GM08714 (cell line): ENCODE measurements around the gene PDXDC1.
"Not testable (repeated sequence)": the region's sequence is repeated elsewhere in the genome, so short reads cannot be mapped to it uniquely, and the experiment has no call there.

Experiments used
- H3K4me3 ChIP-seq: fragments of 200-500 bp; sonication (Bioruptor generic); 2 replicates; pipeline ENCODE4 v1.5.1; 2014; ENCODE audit warnings: mild to moderate bottlenecking, low read length, inconsistent platforms

The PDXDC1 gene

DNA sequence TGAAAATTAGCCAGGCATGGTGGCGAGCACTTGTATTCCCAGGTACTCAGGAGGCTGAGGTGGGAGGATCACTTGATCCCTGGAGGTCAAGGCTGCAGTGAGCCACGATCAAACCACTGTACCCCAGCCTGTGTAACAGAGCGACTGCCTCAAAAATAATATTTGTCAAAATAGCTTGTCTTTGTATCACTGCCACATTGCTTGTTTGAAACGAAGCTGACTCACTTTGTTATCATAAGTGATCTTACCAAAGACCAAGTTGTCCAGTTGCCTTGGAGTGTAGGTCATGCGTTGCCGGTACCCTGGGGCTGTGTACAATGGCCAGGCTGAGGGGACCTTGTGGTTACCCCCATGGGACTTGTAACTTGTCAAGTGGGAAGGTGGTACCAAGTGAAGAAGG lies 21.9 kb downstream of the PDXDC1 start:
- not testable (repeated sequence) for H3K4me3 ChIP-seq

GRCh38 chr16:14998300-14998699 lies 23.5 kb downstream of the PDXDC1 start:
- not testable (repeated sequence) for H3K4me3 ChIP-seq

- H3K4me3 ChIP-seq = not testable (repeated sequence)
Observed at GRCh38 chr16:14999845-15000244, 25.0 kb downstream of the PDXDC1 start.

- H3K4me3 ChIP-seq = not testable (repeated sequence)
Observed at GRCh38 chr16:15002448-15002847, 27.6 kb downstream of the PDXDC1 start.

DNA sequence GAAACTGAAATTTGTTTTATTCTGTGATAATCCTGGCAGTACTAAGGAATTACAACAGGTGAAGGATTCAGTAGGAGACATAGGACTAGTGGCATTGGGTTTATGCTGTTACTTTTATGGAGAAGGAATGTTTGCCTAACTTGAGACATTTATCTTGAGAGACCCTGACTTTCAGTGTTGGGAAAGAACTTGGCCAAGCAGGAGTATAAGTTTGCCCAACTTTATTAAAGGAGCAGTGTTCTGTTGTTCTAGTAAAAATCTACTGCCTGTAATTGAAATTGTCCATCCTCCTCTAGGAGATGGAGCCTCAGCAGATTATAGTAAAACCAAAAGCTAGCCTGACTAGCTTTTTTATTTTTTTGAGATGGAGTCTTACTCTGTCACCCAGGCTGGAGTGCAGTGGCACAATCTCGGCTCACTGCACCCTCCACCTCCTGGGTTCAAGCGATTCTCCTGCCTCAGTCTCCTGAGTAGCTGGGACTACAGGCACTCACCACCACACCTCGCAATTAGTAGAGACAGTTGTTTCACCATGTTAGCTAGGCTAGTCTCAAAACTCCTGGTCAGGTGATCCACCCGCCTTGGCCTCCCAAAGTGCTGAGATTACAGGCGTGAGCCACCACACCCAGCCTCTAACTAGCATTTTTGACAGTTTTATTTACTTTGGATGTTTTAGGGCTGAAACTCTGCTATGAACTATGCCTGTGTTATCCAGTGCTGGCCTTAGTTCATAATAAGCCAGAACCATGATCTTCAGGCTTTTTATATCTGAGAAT lies 30.7 kb downstream of the PDXDC1 start:
- not testable (repeated sequence) for H3K4me3 ChIP-seq

DNA sequence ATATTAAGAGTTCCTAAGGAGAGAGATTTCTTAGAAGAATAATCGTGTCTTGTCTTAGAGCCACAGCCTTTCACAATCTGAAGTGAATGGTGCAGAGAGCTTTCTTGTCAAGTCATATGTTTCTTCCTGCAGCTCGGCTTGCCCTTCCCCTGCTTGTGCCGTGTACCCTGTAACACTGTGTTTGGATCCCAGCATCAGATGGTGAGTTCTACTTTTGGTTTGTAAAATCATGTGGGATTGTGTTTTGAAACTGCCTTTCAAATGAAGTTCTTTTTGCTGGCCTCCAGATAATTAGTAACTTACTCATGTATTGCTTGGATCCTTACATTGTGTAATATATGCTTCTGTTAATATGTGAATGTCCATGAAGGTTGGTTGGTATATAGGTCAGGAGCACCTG lies 33.8 kb downstream of the PDXDC1 start:
- H3K4me3 ChIP-seq = not testable (repeated sequence)

DNA sequence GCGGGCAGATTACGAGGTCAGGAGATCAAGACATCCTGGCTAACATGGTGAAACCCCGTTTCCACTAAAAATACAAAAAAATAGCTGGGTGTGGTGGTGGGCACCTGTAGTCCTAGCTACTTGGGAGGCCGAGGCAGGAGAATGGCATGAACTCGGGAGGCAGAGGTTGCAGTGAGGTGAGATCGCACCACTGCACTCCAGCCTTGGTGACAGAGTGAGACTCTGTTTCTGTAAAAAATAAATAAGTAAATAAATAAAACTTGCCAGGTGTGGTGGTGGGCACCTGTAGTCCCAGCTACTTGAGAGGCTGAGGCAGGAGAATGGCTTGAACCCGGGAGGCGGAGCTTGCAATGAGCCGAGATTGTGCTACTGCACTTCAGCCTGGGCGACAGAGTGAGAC lies 38.1 kb downstream of the PDXDC1 start:
- not testable (repeated sequence) for H3K4me3 ChIP-seq

GRCh38 chr16:15015671-15016070 lies 40.8 kb downstream of the PDXDC1 start:
- H3K4me3 ChIP-seq = not testable (repeated sequence)

DNA sequence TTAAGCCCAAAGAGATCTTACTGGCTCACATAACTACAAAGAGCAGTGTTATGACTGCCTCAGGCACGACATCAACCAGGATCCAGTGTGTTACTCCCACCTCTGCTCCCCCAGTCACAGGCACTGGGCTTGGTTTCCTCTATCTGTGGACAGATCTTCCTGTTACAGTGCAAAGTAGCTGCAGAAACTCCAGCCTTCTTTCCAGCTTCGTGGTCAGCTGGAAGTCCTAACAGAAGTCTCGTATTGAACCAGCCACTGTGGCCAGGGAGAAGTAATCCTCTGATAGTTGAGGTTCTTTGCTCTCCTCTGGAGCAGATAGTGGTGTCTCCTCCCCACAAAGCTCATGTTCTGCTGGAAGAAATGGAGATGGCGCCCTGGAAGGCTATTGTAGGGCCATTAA lies 41.5 kb downstream of the PDXDC1 start:
- H3K4me3 ChIP-seq = not testable (repeated sequence)

- H3K4me3 ChIP-seq = not testable (repeated sequence)
Observed at GRCh38 chr16:15016951-15017580, 42.2 kb downstream of the PDXDC1 start.

DNA sequence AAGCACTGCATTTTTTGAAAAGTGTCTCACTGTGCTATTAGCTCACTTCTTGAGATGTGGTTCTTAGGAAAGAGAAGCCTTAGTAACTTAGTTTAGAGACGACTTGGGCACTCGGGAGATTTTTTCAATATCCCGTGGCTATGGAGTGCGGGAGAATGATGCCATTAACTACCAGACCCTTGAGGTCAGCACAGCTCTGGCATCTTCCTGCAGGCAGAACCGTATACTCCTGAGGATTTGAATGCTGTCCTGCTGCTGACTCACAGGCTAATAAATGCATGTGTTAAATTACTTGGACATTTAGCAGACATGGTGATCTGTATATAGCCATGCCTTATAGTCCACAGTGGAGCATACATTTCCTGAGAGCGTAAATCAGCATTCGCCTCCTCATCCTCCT lies 46.6 kb downstream of the PDXDC1 start:
- not testable (repeated sequence) for H3K4me3 ChIP-seq

GRCh38 chr16:15022194-15022593 lies 47.4 kb downstream of the PDXDC1 start:
- not testable (repeated sequence) for H3K4me3 ChIP-seq

DNA sequence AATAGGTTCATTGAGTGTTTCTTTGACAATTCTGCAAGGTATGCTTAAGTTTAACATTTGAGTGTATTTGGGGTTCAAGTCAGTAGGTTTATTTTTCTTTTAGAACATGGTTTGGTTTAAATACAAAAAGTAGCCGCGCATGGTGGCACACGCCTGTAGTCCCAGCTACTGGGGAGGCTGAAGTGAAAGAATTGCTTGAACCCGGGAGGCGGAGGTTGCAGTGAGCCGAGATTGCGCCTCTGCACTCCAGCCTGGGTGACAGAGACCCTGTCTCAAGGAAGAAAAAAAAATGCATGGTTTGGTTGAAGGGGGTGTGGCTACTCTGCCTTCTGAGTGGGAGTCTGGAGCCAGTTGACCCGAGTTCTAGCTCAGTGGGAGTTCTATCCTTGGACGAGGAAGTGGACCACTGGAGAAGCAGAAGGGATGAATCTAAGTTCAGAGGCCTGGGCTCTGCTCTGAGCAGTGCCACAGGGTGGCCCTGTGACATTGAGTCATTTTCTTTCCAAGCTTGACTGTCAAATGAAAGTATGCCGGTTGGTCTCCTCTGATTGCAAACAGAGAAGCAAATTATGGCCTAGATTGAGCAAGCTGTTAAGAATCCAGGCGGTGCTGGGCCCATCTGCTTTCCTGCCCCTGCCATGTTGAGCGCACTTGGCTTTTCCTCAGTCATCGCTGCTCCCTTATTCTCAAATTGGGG lies 48.7 kb downstream of the PDXDC1 start:
- H3K4me3 ChIP-seq = not testable (repeated sequence)

DNA sequence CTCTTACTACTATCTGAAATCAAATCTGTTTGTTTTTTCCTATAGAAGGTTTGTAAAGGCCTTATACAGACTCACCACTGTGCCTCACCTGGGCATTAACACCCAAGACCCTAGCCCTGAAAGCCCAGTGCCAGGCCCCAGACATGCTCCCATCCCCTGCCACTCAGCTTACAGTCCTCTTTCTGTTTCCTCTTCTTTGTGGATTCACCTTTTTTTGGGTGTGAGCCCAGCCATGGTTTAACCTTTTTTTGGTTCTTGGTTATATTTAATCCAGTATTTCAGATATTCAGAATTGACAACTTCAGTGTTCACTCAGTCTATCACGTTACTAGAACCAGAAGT lies 50.0 kb downstream of the PDXDC1 start:
- not testable (repeated sequence) for H3K4me3 ChIP-seq

DNA sequence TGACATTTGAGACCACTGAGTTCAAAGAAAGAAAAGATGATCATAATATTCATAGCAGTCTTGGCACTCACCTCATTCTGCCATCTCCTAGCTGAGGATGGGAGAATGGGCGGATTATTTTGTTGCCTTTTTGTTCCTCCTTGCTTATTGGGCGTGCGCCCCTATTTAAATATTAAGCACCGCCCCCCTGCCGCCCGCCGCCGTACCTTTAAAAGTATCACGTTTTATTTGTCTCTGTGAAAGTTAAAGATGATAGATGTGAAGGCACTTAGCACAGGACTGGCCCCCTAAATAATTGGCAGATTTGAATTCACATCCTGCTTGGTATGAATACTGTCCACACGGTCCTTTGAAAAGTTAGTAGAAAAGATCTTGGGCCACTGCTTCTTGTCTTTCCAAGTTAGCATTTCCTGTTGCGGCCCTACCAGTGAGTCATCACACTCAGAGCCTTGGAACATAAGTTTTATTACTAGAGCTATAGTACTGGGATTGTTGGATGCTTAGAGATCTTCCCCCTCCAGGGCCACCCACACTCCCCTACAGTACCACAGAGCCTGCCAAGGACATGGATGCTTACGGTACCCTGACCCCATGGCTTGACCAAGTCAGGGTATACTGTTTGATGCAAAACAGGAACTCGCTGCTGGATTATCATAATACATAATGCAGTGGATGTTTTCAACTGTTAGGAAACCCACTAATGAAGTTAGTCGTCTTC lies 50.6 kb downstream of the PDXDC1 start:
- H3K4me3 ChIP-seq = not testable (repeated sequence)

GRCh38 chr16:15027051-15027450 lies 52.2 kb downstream of the PDXDC1 start:
- H3K4me3 ChIP-seq = not testable (repeated sequence)

DNA sequence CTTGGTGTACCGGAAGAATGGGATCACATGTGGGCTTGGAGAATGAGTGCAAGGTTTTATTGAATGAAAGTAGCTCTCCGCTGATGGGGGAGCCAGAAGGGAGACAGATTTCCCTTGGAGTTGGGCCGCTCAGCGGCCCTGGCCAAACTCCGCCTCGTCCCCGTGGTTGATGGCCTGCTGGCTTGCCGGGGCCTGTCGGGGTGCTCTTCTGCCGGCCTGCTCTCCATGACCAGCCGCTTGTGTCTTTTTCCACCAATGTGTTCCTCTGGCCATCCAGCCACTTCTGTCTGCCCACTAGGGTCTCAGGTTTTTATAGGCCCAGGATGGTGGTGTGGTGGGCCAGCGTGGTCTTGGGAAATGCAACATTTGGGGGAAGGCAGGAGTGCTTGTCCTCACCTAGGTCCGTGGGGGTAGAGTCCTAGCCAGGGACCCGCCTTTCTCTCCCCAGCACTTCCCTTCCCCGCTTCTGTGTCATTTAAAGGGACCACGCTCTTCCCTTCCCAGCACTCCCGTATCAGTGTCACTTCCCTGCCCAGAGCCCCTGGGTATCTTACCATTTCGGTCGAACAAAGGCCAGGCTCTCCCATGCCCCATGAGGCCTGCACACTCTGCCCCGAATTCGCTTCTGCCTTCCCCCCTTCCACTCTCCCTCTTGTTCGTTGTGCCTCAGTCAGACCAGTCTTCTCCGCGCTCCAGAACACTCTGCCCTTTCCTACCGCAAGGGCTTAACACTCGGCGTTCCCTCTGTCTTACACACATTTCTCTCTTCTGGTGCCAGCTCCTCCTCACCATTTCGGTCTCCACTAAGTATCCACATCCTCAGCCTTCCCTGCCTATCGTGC lies 52.9 kb downstream of the PDXDC1 start:
- H3K4me3 ChIP-seq = not testable (repeated sequence)

DNA sequence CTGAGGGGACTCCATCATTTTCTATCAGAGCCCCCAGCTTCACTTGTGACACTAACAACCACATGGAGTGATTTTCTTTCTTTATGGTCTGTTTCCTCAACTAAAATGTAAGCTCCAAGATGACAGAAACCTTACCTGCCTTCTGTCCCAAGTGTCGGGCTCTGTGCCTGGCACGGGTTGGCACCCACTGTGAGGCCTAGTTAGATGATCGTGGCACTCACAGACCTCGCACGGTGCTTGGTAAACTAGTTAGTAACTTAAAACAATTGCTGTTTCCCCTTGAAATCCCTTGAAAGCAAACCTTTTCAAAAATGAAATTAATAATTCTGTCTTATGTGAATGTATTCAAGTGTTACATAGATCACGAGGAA lies 53.5 kb downstream of the PDXDC1 start:
- not testable (repeated sequence) for H3K4me3 ChIP-seq

GRCh38 chr16:15028801-15029698 lies 54.2 kb downstream of the PDXDC1 start:
- not testable (repeated sequence) for H3K4me3 ChIP-seq

GRCh38 chr16:15029749-15030148 lies 54.9 kb downstream of the PDXDC1 start:
- H3K4me3 ChIP-seq = not testable (repeated sequence)
